SK-N-SH (cell line): ENCODE results near the gene TTC9C.

Source experiments
- FOXM1 ChIP-seq: IDR thresholded peaks from 2 replicates; pipeline ENCODE4 v1.4.0; 2012; ENCODE audit warnings: low read depth, mild to moderate bottlenecking
- NFIC ChIP-seq: IDR thresholded peaks from 2 replicates; pipeline ENCODE4 v1.4.0; 2012; ENCODE audit warnings: borderline replicate concordance
- POLR2AphosphoS5 ChIP-seq: IDR thresholded peaks from 2 replicates; pipeline ENCODE4 v1.6.1; 2012; ENCODE audit warnings: low read depth, low read length
- TAF1 ChIP-seq: IDR thresholded peaks from 2 replicates; pipeline ENCODE4 v1.6.1; 2012; ENCODE audit warnings: low read depth, mild to moderate bottlenecking, low read length, moderate library complexity, borderline replicate concordance
- TF ChIP-seq, protein P1 (sequence below): fragments of 200-600 bp; sonication (generic); IDR thresholded peaks from 2 replicates; pipeline ENCODE4 v1.6.1; 2017; ENCODE audit warnings: antibody characterized with exemption, mild to moderate bottlenecking, moderate library complexity
- TF ChIP-seq, protein P2 (sequence below): fragments of 150-350 bp; IDR thresholded peaks from 2 replicates; pipeline ENCODE4 v1.6.1; 2017; ENCODE audit warnings: antibody characterized with exemption, low read length, low read depth, borderline replicate concordance
- TF ChIP-seq, protein P3 (sequence below): IDR thresholded peaks from 2 replicates; pipeline ENCODE4 v1.6.1; 2012; ENCODE audit warnings: mild to moderate bottlenecking, low read depth, low read length, moderate library complexity

DNA sequence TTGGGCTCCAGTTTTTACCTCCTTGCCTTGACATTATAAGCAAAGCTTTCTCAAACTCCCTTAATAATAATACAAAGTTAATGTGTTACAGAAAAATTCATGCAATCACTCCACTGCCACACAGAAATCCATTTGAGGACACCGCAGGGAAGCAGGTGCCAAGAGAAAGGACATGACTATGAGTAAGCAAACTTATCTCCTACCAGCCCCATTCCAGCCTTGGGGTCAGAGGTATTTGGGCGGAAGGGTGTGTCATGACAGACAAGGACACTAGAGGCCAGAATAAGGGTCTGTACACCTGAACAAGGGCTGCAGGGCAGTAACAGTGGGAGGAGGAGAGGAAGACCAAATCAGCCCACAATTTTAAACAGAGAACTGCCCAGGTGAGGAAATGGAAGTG lies 14.9 kb upstream of the TTC9C start:
- TF ChIP-seq TAF1 (no peak), POLR2AphosphoS5 (no peak), NFIC (no peak), FOXM1 (no peak)
- TF ChIP-seq, protein P1, sequence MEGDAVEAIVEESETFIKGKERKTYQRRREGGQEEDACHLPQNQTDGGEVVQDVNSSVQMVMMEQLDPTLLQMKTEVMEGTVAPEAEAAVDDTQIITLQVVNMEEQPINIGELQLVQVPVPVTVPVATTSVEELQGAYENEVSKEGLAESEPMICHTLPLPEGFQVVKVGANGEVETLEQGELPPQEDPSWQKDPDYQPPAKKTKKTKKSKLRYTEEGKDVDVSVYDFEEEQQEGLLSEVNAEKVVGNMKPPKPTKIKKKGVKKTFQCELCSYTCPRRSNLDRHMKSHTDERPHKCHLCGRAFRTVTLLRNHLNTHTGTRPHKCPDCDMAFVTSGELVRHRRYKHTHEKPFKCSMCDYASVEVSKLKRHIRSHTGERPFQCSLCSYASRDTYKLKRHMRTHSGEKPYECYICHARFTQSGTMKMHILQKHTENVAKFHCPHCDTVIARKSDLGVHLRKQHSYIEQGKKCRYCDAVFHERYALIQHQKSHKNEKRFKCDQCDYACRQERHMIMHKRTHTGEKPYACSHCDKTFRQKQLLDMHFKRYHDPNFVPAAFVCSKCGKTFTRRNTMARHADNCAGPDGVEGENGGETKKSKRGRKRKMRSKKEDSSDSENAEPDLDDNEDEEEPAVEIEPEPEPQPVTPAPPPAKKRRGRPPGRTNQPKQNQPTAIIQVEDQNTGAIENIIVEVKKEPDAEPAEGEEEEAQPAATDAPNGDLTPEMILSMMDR, result no peak
- TF ChIP-seq, protein P2, sequence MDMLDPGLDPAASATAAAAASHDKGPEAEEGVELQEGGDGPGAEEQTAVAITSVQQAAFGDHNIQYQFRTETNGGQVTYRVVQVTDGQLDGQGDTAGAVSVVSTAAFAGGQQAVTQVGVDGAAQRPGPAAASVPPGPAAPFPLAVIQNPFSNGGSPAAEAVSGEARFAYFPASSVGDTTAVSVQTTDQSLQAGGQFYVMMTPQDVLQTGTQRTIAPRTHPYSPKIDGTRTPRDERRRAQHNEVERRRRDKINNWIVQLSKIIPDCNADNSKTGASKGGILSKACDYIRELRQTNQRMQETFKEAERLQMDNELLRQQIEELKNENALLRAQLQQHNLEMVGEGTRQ, result no peak
- TF ChIP-seq, protein P3, sequence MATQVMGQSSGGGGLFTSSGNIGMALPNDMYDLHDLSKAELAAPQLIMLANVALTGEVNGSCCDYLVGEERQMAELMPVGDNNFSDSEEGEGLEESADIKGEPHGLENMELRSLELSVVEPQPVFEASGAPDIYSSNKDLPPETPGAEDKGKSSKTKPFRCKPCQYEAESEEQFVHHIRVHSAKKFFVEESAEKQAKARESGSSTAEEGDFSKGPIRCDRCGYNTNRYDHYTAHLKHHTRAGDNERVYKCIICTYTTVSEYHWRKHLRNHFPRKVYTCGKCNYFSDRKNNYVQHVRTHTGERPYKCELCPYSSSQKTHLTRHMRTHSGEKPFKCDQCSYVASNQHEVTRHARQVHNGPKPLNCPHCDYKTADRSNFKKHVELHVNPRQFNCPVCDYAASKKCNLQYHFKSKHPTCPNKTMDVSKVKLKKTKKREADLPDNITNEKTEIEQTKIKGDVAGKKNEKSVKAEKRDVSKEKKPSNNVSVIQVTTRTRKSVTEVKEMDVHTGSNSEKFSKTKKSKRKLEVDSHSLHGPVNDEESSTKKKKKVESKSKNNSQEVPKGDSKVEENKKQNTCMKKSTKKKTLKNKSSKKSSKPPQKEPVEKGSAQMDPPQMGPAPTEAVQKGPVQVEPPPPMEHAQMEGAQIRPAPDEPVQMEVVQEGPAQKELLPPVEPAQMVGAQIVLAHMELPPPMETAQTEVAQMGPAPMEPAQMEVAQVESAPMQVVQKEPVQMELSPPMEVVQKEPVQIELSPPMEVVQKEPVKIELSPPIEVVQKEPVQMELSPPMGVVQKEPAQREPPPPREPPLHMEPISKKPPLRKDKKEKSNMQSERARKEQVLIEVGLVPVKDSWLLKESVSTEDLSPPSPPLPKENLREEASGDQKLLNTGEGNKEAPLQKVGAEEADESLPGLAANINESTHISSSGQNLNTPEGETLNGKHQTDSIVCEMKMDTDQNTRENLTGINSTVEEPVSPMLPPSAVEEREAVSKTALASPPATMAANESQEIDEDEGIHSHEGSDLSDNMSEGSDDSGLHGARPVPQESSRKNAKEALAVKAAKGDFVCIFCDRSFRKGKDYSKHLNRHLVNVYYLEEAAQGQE, result no peak
